Measurements from ENCODE around the gene ATG16L2.

GRCh38 chr11:72821221-72821919 is 7.2 kb downstream of the ATG16L2 start:
- TF ChIP-seq CHD1 (IDR thresholded peaks at IDR 0.05; ENCODE audit: low read depth, low read length) (no peak), CTCF (conservative IDR thresholded peaks at IDR 0.05; ENCODE audit: low read depth, low read length) (no peak), POLR2A (IDR thresholded peaks at IDR 0.05; ENCODE audit: low read depth, low read length) (no peak)

Data from IMR-90 (cell line).